ENCODE data around the gene CLIC3. TPM values are rescaled to one million over a fixed set of nuclear protein-coding genes. Genes with fewer than 3 reads are reported as not detected.

CLIC3 gene
- total RNA-seq, 1 donor from 2014 or later, result not detected

DNA sequence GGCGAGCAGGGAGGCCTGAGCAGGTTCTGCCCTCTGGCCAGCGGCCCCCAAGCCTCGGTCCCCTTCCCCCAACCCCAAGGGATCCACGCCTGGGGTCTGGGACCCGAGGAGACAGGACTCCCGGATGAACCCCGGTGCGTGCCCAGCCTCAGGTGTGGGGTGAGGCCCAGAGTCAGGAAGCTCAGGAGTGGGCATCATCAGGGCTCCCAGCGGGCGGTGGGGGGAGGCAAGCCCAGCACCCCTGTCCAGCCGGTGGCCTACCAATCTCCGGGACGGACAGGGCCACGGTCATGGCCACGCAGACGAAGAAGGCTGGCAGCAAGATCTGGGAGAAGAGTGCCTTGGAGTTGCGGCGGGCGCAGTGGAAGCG is 17.2 kb upstream of the CLIC3 start:
- no peaks in the 10 kb centered on the region for H3K36me3 Mint-ChIP-seq (ENCODE audit: low read depth, unreplicated experiment)
- H3K27me3 Mint-ChIP-seq (ENCODE audit: unreplicated experiment), result no peaks in the 10 kb centered on the region
- no peaks in the 10 kb centered on the region for H3K9me3 Mint-ChIP-seq (ENCODE audit: unreplicated experiment)
- TF ChIP-seq, protein P1, sequence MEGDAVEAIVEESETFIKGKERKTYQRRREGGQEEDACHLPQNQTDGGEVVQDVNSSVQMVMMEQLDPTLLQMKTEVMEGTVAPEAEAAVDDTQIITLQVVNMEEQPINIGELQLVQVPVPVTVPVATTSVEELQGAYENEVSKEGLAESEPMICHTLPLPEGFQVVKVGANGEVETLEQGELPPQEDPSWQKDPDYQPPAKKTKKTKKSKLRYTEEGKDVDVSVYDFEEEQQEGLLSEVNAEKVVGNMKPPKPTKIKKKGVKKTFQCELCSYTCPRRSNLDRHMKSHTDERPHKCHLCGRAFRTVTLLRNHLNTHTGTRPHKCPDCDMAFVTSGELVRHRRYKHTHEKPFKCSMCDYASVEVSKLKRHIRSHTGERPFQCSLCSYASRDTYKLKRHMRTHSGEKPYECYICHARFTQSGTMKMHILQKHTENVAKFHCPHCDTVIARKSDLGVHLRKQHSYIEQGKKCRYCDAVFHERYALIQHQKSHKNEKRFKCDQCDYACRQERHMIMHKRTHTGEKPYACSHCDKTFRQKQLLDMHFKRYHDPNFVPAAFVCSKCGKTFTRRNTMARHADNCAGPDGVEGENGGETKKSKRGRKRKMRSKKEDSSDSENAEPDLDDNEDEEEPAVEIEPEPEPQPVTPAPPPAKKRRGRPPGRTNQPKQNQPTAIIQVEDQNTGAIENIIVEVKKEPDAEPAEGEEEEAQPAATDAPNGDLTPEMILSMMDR (IDR thresholded peaks at IDR 0.05; ENCODE audit: unreplicated experiment), result no peak
- DNase-seq (ENCODE audit: low spot score), result no peak
- no peak overlapping the region for H3K4me3 Mint-ChIP-seq (ENCODE audit: unreplicated experiment)
- H3K4me1 Mint-ChIP-seq (ENCODE audit: unreplicated experiment), result no peaks in the 10 kb centered on the region
- H3K27ac Mint-ChIP-seq (ENCODE audit: unreplicated experiment), result no peak overlapping the region

DNA sequence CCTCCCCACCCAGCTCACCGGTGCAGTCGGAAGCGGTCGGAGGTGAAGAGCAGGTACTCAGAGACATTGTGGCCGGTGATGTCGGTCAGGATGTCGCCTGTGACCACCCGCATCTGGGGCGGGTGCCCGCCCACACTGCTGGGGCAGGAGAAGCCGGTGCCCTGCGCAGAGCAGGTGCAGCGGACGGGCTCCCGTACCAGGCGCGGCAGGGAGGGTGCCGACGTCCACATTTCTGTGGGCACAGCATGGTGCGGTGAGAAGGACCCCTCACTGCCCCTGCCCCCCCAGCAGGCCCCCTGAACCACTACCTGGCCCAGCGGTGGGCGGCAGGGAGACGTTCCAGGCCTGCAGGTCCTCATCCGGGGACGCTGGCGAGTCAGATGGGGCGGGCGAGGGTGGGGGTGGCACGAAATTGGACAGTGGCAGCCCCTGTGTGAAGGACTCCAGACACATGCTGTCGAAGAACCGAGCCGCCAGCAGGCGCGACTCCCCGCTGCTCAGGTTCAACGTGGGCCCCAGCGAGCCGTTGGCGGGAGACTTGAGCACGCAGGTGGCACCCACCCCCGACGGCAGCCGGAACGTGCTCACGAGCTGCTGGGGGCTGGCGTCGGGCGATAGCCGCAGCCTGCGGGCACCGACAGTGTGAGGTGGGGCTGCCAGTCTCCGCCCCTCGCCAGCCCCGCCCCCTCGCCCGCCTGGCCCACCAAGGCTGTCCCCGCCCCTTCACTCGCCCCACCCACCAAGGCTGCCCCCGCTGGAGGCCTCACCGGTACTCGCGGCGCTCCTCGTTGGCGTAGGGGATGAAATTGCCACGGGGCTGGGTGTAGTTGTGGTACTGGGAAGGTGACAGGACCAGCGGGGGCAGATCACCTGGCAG is 16.6 kb upstream of the CLIC3 start:
- H3K27me3 Mint-ChIP-seq (ENCODE audit: unreplicated experiment), result no peaks in the 10 kb centered on the region
- TF ChIP-seq, protein P1 (IDR thresholded peaks at IDR 0.05; ENCODE audit: unreplicated experiment), result no peak
- H3K4me3 Mint-ChIP-seq (ENCODE audit: unreplicated experiment), result no peak overlapping the region
- no peak overlapping the region for H3K27ac Mint-ChIP-seq (ENCODE audit: unreplicated experiment)
- no peaks in the 10 kb centered on the region for H3K4me1 Mint-ChIP-seq (ENCODE audit: unreplicated experiment)
- H3K36me3 Mint-ChIP-seq (ENCODE audit: low read depth, unreplicated experiment), result no peaks in the 10 kb centered on the region
- no peak for DNase-seq (ENCODE audit: low spot score)
- no peaks in the 10 kb centered on the region for H3K9me3 Mint-ChIP-seq (ENCODE audit: unreplicated experiment)

DNA sequence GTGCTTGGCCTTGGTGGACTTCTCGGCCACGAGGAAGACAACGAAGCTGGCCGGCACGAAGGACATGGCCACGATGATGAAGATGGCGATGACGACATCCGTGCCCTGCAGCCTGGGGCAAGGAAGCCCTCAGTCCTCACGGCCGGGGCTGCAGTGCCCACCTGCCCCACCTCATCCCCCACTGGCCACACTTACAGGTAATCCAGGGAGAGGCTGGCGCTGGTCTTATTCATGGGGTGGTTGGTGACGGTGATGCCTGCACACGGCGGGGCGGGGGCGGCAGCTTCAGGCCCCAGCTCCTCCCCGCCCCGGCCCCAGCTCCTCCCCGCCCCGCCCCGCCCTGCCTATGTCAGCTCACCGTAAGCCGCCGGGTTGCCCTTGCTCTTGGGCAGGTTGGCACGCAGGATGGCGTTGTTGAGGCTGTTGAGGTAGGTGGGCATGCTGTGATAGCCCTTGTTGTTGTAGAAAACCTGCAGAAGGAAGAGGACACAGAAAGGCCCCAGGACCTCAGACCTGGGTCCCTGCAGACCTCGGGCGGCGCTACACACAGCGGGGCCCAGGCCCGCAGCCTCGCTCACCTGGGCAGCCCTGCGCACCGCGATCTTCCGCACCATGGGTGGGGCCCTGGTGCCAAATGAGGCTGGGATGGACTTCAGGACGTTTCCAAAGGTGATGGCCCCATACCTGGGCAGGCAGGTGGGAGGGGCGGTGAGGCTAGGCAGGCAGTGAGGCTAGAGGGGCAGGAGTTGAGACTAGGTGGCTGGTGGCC is 15.7 kb upstream of the CLIC3 start:
- TF ChIP-seq, protein P1 (IDR thresholded peaks at IDR 0.05; ENCODE audit: unreplicated experiment), result no peak
- Mint-ChIP-seq H3K27ac (ENCODE audit: unreplicated experiment) (no peak overlapping the region), H3K36me3 (ENCODE audit: low read depth, unreplicated experiment) (no peaks in the 10 kb centered on the region), H3K27me3 (ENCODE audit: unreplicated experiment) (no peaks in the 10 kb centered on the region), H3K9me3 (ENCODE audit: unreplicated experiment) (no peaks in the 10 kb centered on the region), H3K4me3 (ENCODE audit: unreplicated experiment) (no peak overlapping the region), H3K4me1 (ENCODE audit: unreplicated experiment) (no peaks in the 10 kb centered on the region)
- DNase-seq (ENCODE audit: low spot score), result no peak

- Mint-ChIP-seq H3K27ac (ENCODE audit: unreplicated experiment) (no peak overlapping the region), H3K4me1 (ENCODE audit: unreplicated experiment) (no peaks in the 10 kb centered on the region), H3K9me3 (ENCODE audit: unreplicated experiment) (no peaks in the 10 kb centered on the region), H3K27me3 (ENCODE audit: unreplicated experiment) (no peaks in the 10 kb centered on the region), H3K36me3 (ENCODE audit: low read depth, unreplicated experiment) (no peaks in the 10 kb centered on the region), H3K4me3 (ENCODE audit: unreplicated experiment) (no peak overlapping the region)
- no peak for DNase-seq (ENCODE audit: low spot score)
- TF ChIP-seq, protein P1 (IDR thresholded peaks at IDR 0.05; ENCODE audit: unreplicated experiment), result no peak
These were observed 14.8 kb upstream of the CLIC3 start for GRCh38 chr9:137011156-137011555.
